AG09309 (cell line): Measurements from ENCODE around the gene TMEM200A.

Experiments used
- DNase-seq: peaks from one replicate; pipeline ENCODE4 v3.0.0-alpha.2; 2010; ENCODE audit warnings: low read depth
- H3K4me3 ChIP-seq: 2 replicates; pipeline ENCODE4 v1.5.1; 2011; ENCODE audit warnings: mild to moderate bottlenecking, low read depth, low read length, moderate library complexity; ENCODE audit not compliant: control insufficient read depth
- CTCF ChIP-seq: IDR thresholded peaks from 2 replicates; pipeline ENCODE4 v1.5.1; 2011; ENCODE audit warnings: mild to moderate bottlenecking, low read depth, low read length, inconsistent platforms; ENCODE audit not compliant: insufficient read depth, control insufficient read depth; ENCODE audit errors: missing control alignments

The TMEM200A gene

GRCh38 chr6:130420911-130421310 is 55.1 kb downstream of the TMEM200A start:
- H3K4me3 ChIP-seq = no peak overlapping the region
- no peak for DNase-seq
- no peak for TF ChIP-seq CTCF

- H3K4me3 ChIP-seq = no peak overlapping the region
- no peak for DNase-seq
- no peak for TF ChIP-seq CTCF
These were observed 55.8 kb downstream of the TMEM200A start for GRCh38 chr6:130421585-130421984.

GRCh38 chr6:130423044-130423443 is 57.2 kb downstream of the TMEM200A start:
- TF ChIP-seq CTCF = no peak
- H3K4me3 ChIP-seq = no peak overlapping the region
- DNase-seq = no peak

- no peak overlapping the region for H3K4me3 ChIP-seq
- TF ChIP-seq CTCF = no peak
- DNase-seq = no peak
These were observed 58.9 kb downstream of the TMEM200A start for GRCh38 chr6:130424710-130425109.

GRCh38 chr6:130425537-130425936 is 59.7 kb downstream of the TMEM200A start:
- DNase-seq = no peak
- no peak for TF ChIP-seq CTCF
- no peak overlapping the region for H3K4me3 ChIP-seq

- H3K4me3 ChIP-seq = no peak overlapping the region
- TF ChIP-seq CTCF = no peak
- DNase-seq = no peak
These were observed 60.4 kb downstream of the TMEM200A start for GRCh38 chr6:130426066-130426721.
